ENCODE measurements around the gene CRISPLD2. TPM values are rescaled to one million over a fixed set of nuclear protein-coding genes. Genes with fewer than 3 reads are reported as not detected.
"Not testable (repeated sequence)": the region's sequence is repeated elsewhere in the genome, so short reads cannot be mapped to it uniquely, and the experiment has no call there.

CRISPLD2 gene
- total and polyA plus RNA-seq, 4 donors = 8.9 to 192 (median 70.5) TPM

GRCh38 chr16:84831728-84832127 is 11.9 kb downstream of the CRISPLD2 start:
- H3K4me3 ChIP-seq (ENCODE audit: low read length in 2 of 2); H3K27me3 ChIP-seq (ENCODE audit: control insufficient read depth in 1 of 2, insufficient read depth in 2 of 2, low read length in 1 of 2); DNase-seq; H3K4me1 ChIP-seq (ENCODE audit: control insufficient read depth in 1 of 2, insufficient read depth in 2 of 2, low read length in 2 of 2); H3K27ac ChIP-seq (ENCODE audit: low read depth in 1 of 2, low read length in 2 of 2); H3K36me3 ChIP-seq (ENCODE audit: control insufficient read depth in 1 of 2, insufficient read depth in 2 of 2, low read length in 1 of 2); intact Hi-C loops (cut with DNase I); H3K9me3 ChIP-seq (ENCODE audit: control insufficient read depth, low read length); ATAC-seq (ENCODE audit: low FRiP score): not testable (repeated sequence)
- 94% methylated on average over 10 of the region's 10 CpGs for WGBS, 2 donors

GRCh38 chr16:84832488-84833143 is 12.8 kb downstream of the CRISPLD2 start:
- no peaks in the 10 kb centered on the region for H3K4me1 ChIP-seq (ENCODE audit: control insufficient read depth in 1 of 2, insufficient read depth in 2 of 2, low read length in 2 of 2)
- H3K9me3 ChIP-seq (ENCODE audit: control insufficient read depth, low read length) = no peaks in the 10 kb centered on the region
- no peak overlapping the region for H3K27ac ChIP-seq (ENCODE audit: low read depth in 1 of 2, low read length in 2 of 2)
- ATAC-seq (ENCODE audit: low FRiP score) (peak; percentile 80), DNase-seq (peak; percentile 84 to 90)
- no peak overlapping the region for H3K4me3 ChIP-seq (ENCODE audit: low read length in 2 of 2)
- H3K36me3 ChIP-seq (ENCODE audit: control insufficient read depth in 1 of 2, insufficient read depth in 2 of 2, low read length in 1 of 2) = no peaks in the 10 kb centered on the region
- 77 to 82% methylated on average over 20 of the region's 20 CpGs for WGBS, 2 donors
- H3K27me3 ChIP-seq (ENCODE audit: control insufficient read depth in 1 of 2, insufficient read depth in 2 of 2, low read length in 1 of 2) = no peaks in the 10 kb centered on the region
- intact Hi-C loops (cut with DNase I) = no loop called here

GRCh38 chr16:84833144-84833500 is 13.3 kb downstream of the CRISPLD2 start:
- H3K27ac ChIP-seq (ENCODE audit: low read depth in 1 of 2, low read length in 2 of 2) = no peak overlapping the region
- H3K36me3 ChIP-seq (ENCODE audit: control insufficient read depth in 1 of 2, insufficient read depth in 2 of 2, low read length in 1 of 2) = no peaks in the 10 kb centered on the region
- H3K4me3 ChIP-seq (ENCODE audit: low read length in 2 of 2) = no peak overlapping the region
- H3K4me1 ChIP-seq (ENCODE audit: control insufficient read depth in 1 of 2, insufficient read depth in 2 of 2, low read length in 2 of 2) = no peaks in the 10 kb centered on the region
- DNase-seq (no peak), ATAC-seq (ENCODE audit: low FRiP score) (no peak)
- H3K27me3 ChIP-seq (ENCODE audit: control insufficient read depth in 1 of 2, insufficient read depth in 2 of 2, low read length in 1 of 2) = no peaks in the 10 kb centered on the region
- intact Hi-C loops (cut with DNase I) = no loop called here
- 96% methylated on average over 11 of the region's 11 CpGs for WGBS, 2 donors
- H3K9me3 ChIP-seq (ENCODE audit: control insufficient read depth, low read length) = no peaks in the 10 kb centered on the region

- DNase-seq = no peak
- no peak overlapping the region for H3K4me3 ChIP-seq (ENCODE audit: low read length in 2 of 2)
- no peaks in the 10 kb centered on the region for H3K27me3 ChIP-seq (ENCODE audit: control insufficient read depth in 1 of 2, insufficient read depth in 2 of 2, low read length in 1 of 2)
- H3K4me1 ChIP-seq (ENCODE audit: control insufficient read depth in 1 of 2, insufficient read depth in 2 of 2, low read length in 2 of 2) = no peaks in the 10 kb centered on the region
- H3K27ac ChIP-seq (ENCODE audit: low read depth in 1 of 2, low read length in 2 of 2) = no peak overlapping the region
- WGBS, 2 donors = 76 to 77% methylated on average over 34 of the region's 34 CpGs
- no peaks in the 10 kb centered on the region for H3K9me3 ChIP-seq (ENCODE audit: control insufficient read depth, low read length)
- ATAC-seq (ENCODE audit: low FRiP score) = no peak
- no peaks in the 10 kb centered on the region for H3K36me3 ChIP-seq (ENCODE audit: control insufficient read depth in 1 of 2, insufficient read depth in 2 of 2, low read length in 1 of 2)
- intact Hi-C loops (cut with DNase I) = no loop called here
Observed at GRCh38 chr16:84833542-84834402, 14.0 kb downstream of the CRISPLD2 start.

GRCh38 chr16:84834403-84834772 is 14.6 kb downstream of the CRISPLD2 start:
- no peak overlapping the region for H3K27ac ChIP-seq (ENCODE audit: low read depth in 1 of 2, low read length in 2 of 2)
- WGBS, 2 donors = 29 to 38% methylated on average over 6 of the region's 6 CpGs
- no peaks in the 10 kb centered on the region for H3K4me1 ChIP-seq (ENCODE audit: control insufficient read depth in 1 of 2, insufficient read depth in 2 of 2, low read length in 2 of 2)
- H3K27me3 ChIP-seq (ENCODE audit: control insufficient read depth in 1 of 2, insufficient read depth in 2 of 2, low read length in 1 of 2) = no peaks in the 10 kb centered on the region
- no peak overlapping the region for H3K4me3 ChIP-seq (ENCODE audit: low read length in 2 of 2)
- intact Hi-C loops (cut with DNase I) = no loop called here
- no peaks in the 10 kb centered on the region for H3K36me3 ChIP-seq (ENCODE audit: control insufficient read depth in 1 of 2, insufficient read depth in 2 of 2, low read length in 1 of 2)
- DNase-seq (peak in 1 of 2 donors; percentile 64), ATAC-seq (ENCODE audit: low FRiP score) (no peak)
- no peaks in the 10 kb centered on the region for H3K9me3 ChIP-seq (ENCODE audit: control insufficient read depth, low read length)

GRCh38 chr16:84836234-84836647 is 16.5 kb downstream of the CRISPLD2 start:
- ATAC-seq (ENCODE audit: low FRiP score) = peak; percentile 79
- peak; percentile 93 to 94 for DNase-seq
- H3K4me3 ChIP-seq (ENCODE audit: low read length in 2 of 2) = no peak overlapping the region
- H3K27ac ChIP-seq (ENCODE audit: low read depth in 1 of 2, low read length in 2 of 2) = no peak overlapping the region
- H3K9me3 ChIP-seq (ENCODE audit: control insufficient read depth, low read length) = no peaks in the 10 kb centered on the region
- intact Hi-C loops (cut with DNase I) = loop anchor here in 1 of 2 donors (5.0 kb wide), 1 partner anchor 96 kb away; no protein-coding TSS in a partner anchor
- H3K27me3 ChIP-seq (ENCODE audit: control insufficient read depth in 1 of 2, insufficient read depth in 2 of 2, low read length in 1 of 2) = no peaks in the 10 kb centered on the region
- no peaks in the 10 kb centered on the region for H3K4me1 ChIP-seq (ENCODE audit: control insufficient read depth in 1 of 2, insufficient read depth in 2 of 2, low read length in 2 of 2)
- no peaks in the 10 kb centered on the region for H3K36me3 ChIP-seq (ENCODE audit: control insufficient read depth in 1 of 2, insufficient read depth in 2 of 2, low read length in 1 of 2)
- 4% methylated on average over 16 of the region's 16 CpGs for whole genome bisulfite sequencing, 2 donors

- H3K9me3 ChIP-seq (ENCODE audit: control insufficient read depth, low read length) = no peaks in the 10 kb centered on the region
- H3K27me3 ChIP-seq (ENCODE audit: control insufficient read depth in 1 of 2, insufficient read depth in 2 of 2, low read length in 1 of 2) = no peaks in the 10 kb centered on the region
- H3K4me1 ChIP-seq (ENCODE audit: control insufficient read depth in 1 of 2, insufficient read depth in 2 of 2, low read length in 2 of 2) = no peaks in the 10 kb centered on the region
- no peaks in the 10 kb centered on the region for H3K36me3 ChIP-seq (ENCODE audit: control insufficient read depth in 1 of 2, insufficient read depth in 2 of 2, low read length in 1 of 2)
- peak overlapping the region in 1 of 2 donors; percentile 73 for H3K27ac ChIP-seq (ENCODE audit: low read depth in 1 of 2, low read length in 2 of 2)
- 93 to 94% methylated on average over 12 of the region's 12 CpGs for WGBS, 2 donors
- DNase-seq (no peak), ATAC-seq (ENCODE audit: low FRiP score) (no peak)
- intact Hi-C loops (cut with DNase I) = loop anchor here in 1 of 2 donors (5.0 kb wide), 1 partner anchor 95 kb away; no protein-coding TSS in a partner anchor
- H3K4me3 ChIP-seq (ENCODE audit: low read length in 2 of 2) = no peak overlapping the region
Observed at GRCh38 chr16:84836967-84837366, 17.2 kb downstream of the CRISPLD2 start.

- no peaks in the 10 kb centered on the region for H3K4me1 ChIP-seq (ENCODE audit: control insufficient read depth in 1 of 2, insufficient read depth in 2 of 2, low read length in 2 of 2)
Observed at GRCh38 chr16:84838383-84838948, 18.7 kb downstream of the CRISPLD2 start.

More at GRCh38 chr16:84838383-84838948, 18.7 kb downstream of the CRISPLD2 start:
- Histone ChIP-seq H3K27me3 (ENCODE audit: control insufficient read depth in 1 of 2, insufficient read depth in 2 of 2, low read length in 1 of 2) (no peaks in the 10 kb centered on the region), H3K4me3 (ENCODE audit: low read length in 2 of 2) (no peak overlapping the region), H3K27ac (ENCODE audit: low read depth in 1 of 2, low read length in 2 of 2) (no peak overlapping the region), H3K36me3 (ENCODE audit: control insufficient read depth in 1 of 2, insufficient read depth in 2 of 2, low read length in 1 of 2) (no peaks in the 10 kb centered on the region), H3K9me3 (ENCODE audit: control insufficient read depth, low read length) (no peaks in the 10 kb centered on the region)
- intact Hi-C loops (cut with DNase I) = loop anchor here in 1 of 2 donors (5.0 kb wide), 1 partner anchor 94 kb away; no protein-coding TSS in a partner anchor
- no peak for ATAC-seq (ENCODE audit: low FRiP score)
- DNase-seq = no peak
- WGBS, 2 donors = 82 to 83% methylated on average over 19 of the region's 19 CpGs
